Endothelial cell of umbilical vein (primary cell): ENCODE data around the gene FGR.

Source experiments
- POLR2A ChIP-seq: IDR thresholded peaks from 2 replicates; pipeline ENCODE4 v1.6.1; 2012; ENCODE audit warnings: low read depth, mild to moderate bottlenecking, control low read depth, low read length
- POLR2AphosphoS5 ChIP-seq: IDR thresholded peaks from 2 replicates; pipeline ENCODE4 v1.6.1; 2012; ENCODE audit warnings: low read depth, mild to moderate bottlenecking, control low read depth, low read length, moderate library complexity; ENCODE audit not compliant: insufficient read depth

- TF ChIP-seq POLR2A (no peak), POLR2AphosphoS5 (no peak)
Observed at GRCh38 chr1:27570784-27571183, 64.2 kb downstream of the FGR start.
